Effector memory CD8-positive, alpha-beta T cell (primary cell): ENCODE results near the gene FALEC.
"Not testable (repeated sequence)": the region's sequence is repeated elsewhere in the genome, so short reads cannot be mapped to it uniquely, and the experiment has no call there.

Experiments
- ATAC-seq: fragments of 150-1000 bp; cut with Tn5 transposase; replicated peaks from 2 replicates; pipeline ENCODE4 v1.10.0; 2021; ENCODE audit warnings: mild to moderate bottlenecking, moderate library complexity
- DNase-seq, 3 experiments: peaks; one replicate each; pipeline ENCODE4 v3.0.0; 2021
- H3K27ac Mint-ChIP-seq, 2 donors: one replicate each; pipeline ENCODE4 v1.8.0; 2022; ENCODE audit warnings: mild to moderate bottlenecking in 2 of 2, mixed read lengths in 2 of 2, moderate library complexity in 2 of 2
- H3K27me3 Mint-ChIP-seq, 2 donors: one replicate each; pipeline ENCODE4 v1.8.0; 2022; ENCODE audit warnings: mixed read lengths in 2 of 2
- H3K36me3 Mint-ChIP-seq: one replicate; pipeline ENCODE4 v1.8.0; 2022; ENCODE audit warnings: mild to moderate bottlenecking, moderate library complexity, mixed read lengths; ENCODE audit not compliant: insufficient read depth
- H3K4me1 Mint-ChIP-seq, 2 donors: one replicate each; pipeline ENCODE4 v1.8.0; 2022; ENCODE audit warnings: low read depth in 2 of 2, mixed read lengths in 2 of 2
- H3K4me3 Mint-ChIP-seq, 2 donors: one replicate each; pipeline ENCODE4 v1.8.0; 2022; ENCODE audit warnings: mild to moderate bottlenecking in 2 of 2, mixed read lengths in 2 of 2, moderate library complexity in 2 of 2
- H3K9me3 Mint-ChIP-seq, 2 donors: one replicate each; pipeline ENCODE4 v1.8.0; 2022; ENCODE audit warnings: mixed read lengths in 2 of 2

The FALEC gene

GRCh38 chr1:150561254-150561973 lies 45.9 kb downstream of the FALEC start:
- ATAC-seq: peak; percentile 35
- Mint-ChIP-seq H3K4me1 (peaks cover 49 to 59% of the 10 kb centered on the region in 2 donors), H3K27me3 (no peaks in the 10 kb centered on the region), H3K36me3 (peaks cover 50% of the 10 kb centered on the region), H3K27ac (peak overlapping the region; percentile 98 to 99), H3K4me3 (peak overlapping the region; percentile 86 to 93), H3K9me3 (no peaks in the 10 kb centered on the region)
- peak in 1 of 3 experiments; percentile 60 for DNase-seq

DNA sequence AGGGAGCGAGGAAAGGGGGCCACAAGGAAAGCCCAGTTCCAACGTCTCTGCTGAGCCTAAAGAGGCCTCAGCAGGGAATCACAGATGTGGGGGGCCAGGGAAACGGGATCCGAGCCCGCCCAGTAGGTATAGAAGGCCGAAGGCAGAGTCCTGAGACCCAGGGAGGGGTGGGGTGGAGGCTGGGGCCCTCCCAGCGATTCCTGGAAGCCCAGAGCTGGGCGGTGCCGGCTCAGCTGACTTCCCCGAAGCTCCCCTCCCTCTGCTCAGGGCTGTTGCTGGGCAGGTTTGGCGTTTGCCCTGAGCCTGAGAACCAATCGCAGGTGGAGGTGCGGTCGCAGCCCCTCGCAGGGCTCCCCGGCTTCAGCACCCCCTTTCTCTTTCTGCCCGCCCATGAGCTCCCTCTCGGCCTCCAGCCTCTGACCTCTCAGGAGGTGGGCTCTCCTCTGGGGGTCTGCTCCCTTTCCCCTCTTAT lies 46.5 kb downstream of the FALEC start:
- H3K4me3 Mint-ChIP-seq: peak overlapping the region; percentile 86 to 93
- H3K4me1 Mint-ChIP-seq: peaks cover 55 to 62% of the 10 kb centered on the region in 2 donors
- peak overlapping the region; percentile 98 to 99 for H3K27ac Mint-ChIP-seq
- DNase-seq (peak; percentile 57 to 60 (median 57)), ATAC-seq (peak; percentile 39)
- H3K27me3 Mint-ChIP-seq: no peaks in the 10 kb centered on the region
- H3K36me3 Mint-ChIP-seq: peaks cover 52% of the 10 kb centered on the region
- H3K9me3 Mint-ChIP-seq: no peaks in the 10 kb centered on the region

GRCh38 chr1:150562446-150563339 lies 47.1 kb downstream of the FALEC start:
- Mint-ChIP-seq H3K9me3 (no peaks in the 10 kb centered on the region), H3K27ac (peak overlapping the region; percentile 98 to 99), H3K27me3 (no peaks in the 10 kb centered on the region), H3K4me3 (peak overlapping the region; percentile 86 to 93), H3K36me3 (peaks cover 59% of the 10 kb centered on the region), H3K4me1 (peaks cover 62 to 69% of the 10 kb centered on the region in 2 donors)
- DNase-seq (peak; percentile 46 to 57 (median 48)), ATAC-seq (peak; percentile 28)

- Mint-ChIP-seq H3K36me3 (peaks cover 67% of the 10 kb centered on the region), H3K4me1 (peaks cover 70 to 77% of the 10 kb centered on the region in 2 donors), H3K27ac (peak overlapping the region; percentile 98 to 99), H3K4me3 (peak overlapping the region; percentile 86 to 93), H3K9me3 (no peaks in the 10 kb centered on the region), H3K27me3 (no peaks in the 10 kb centered on the region)
- peak; percentile 64 for ATAC-seq
- DNase-seq: peak in 2 of 3 experiments; percentile 44 to 47
Observed at GRCh38 chr1:150563340-150564038, 47.9 kb downstream of the FALEC start.

DNA sequence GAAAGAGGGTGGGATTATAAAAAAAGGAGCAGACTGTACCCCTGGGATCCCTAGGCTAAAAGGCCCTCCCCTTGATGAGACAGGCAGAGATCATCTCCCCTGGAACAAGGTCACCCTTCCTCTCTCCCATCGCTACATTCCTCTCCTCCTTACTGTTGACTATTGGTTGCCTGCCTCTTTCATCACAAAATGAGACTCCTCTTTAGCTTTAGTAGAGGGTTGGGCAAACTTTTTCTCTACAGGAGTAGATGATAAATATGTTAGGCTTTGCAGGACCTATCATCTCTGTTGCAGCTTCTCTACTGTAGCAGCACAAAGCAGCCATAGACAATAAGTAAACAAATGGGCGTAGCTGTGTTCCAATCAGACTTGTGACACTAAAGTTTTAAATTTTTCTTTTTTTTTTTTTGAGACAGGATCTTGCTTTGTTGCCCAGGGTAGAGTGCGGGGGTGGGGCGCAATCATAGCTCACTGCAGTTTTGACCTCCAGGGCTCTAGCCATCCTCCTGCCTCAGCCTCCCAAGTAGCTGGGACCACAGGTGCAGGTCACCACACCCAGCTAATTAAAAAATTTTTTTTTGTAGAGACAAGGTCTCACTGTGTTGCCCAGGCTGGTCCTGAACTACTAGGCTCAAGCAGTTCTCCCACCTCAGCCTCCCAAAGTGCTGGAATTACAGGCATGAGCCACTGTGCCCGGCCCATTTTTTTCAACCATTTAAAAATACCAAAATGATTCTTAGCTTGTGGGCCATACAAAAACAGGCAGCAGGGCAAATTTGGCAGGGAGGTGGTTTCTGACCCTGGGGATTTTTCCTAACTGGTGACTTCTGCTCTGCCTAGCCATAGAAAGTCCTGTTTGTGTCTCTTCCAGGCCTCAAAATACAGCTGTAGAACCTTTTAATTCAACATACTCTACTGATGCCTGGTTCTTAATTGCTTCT lies 48.8 kb downstream of the FALEC start:
- H3K4me1 Mint-ChIP-seq: peaks cover 75 to 85% of the 10 kb centered on the region in 2 donors
- peak overlapping the region; percentile 98 to 99 for H3K27ac Mint-ChIP-seq
- peaks cover 75% of the 10 kb centered on the region for H3K36me3 Mint-ChIP-seq
- no peak for DNase-seq
- no peaks in the 10 kb centered on the region for H3K9me3 Mint-ChIP-seq
- H3K27me3 Mint-ChIP-seq: no peaks in the 10 kb centered on the region
- no peak for ATAC-seq
- peak overlapping the region; percentile 86 to 93 for H3K4me3 Mint-ChIP-seq

DNA sequence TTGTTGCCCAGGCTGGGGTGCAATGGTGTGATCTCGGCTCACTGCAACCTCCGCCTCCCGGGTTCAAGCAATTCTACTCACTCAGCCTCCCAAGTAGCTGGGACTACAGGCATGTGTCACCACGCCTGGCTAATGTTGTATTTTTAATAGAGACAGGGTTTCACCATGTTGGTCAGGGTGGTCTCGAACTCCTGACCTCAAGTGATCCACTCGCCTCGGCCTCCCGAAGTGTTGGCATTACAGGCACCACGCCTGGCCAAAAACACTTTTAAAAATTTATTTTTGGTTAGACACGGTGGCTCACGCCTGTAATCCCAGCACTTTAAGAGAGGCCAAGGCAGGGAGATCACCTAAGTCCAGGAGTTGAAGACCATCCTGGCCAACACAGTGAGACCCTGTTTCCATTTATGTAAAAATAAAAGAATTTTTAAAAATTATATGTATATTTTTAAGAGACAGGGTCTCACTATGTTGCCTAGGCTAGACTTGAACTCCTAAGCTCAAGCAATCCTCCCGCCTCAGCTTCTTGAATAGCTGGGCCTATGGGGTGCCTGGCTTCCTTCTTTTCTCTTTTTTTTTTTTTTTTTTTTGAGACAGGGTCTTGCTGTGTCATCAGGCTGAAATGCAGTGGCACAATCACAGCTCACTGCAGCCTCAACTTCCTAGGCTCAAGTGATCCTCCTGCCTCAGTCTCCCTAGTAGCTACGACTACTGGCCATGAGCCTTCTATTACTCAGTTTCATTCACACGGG lies 49.9 kb downstream of the FALEC start:
- peak overlapping the region; percentile 88 to 99 for H3K4me3 Mint-ChIP-seq
- peaks cover 79% of the 10 kb centered on the region for H3K36me3 Mint-ChIP-seq
- peaks cover 79 to 88% of the 10 kb centered on the region in 2 donors for H3K4me1 Mint-ChIP-seq
- not testable (repeated sequence) for H3K9me3 Mint-ChIP-seq, DNase-seq, ATAC-seq, H3K27me3 Mint-ChIP-seq
- peak overlapping the region; percentile 98 to 99 for H3K27ac Mint-ChIP-seq

- H3K4me3 Mint-ChIP-seq: peak overlapping the region; percentile 88 to 99
- no peak for DNase-seq
- H3K36me3 Mint-ChIP-seq: peaks cover 83% of the 10 kb centered on the region
- no peaks in the 10 kb centered on the region for H3K27me3 Mint-ChIP-seq
- H3K4me1 Mint-ChIP-seq: peaks cover 77 to 83% of the 10 kb centered on the region in 2 donors
- peak overlapping the region; percentile 98 to 99 for H3K27ac Mint-ChIP-seq
- no peaks in the 10 kb centered on the region for H3K9me3 Mint-ChIP-seq
- no peak for ATAC-seq
Observed at GRCh38 chr1:150566589-150567340, 51.2 kb downstream of the FALEC start.

- Mint-ChIP-seq H3K27ac (peak overlapping the region; percentile 98 to 99), H3K36me3 (peaks cover 85% of the 10 kb centered on the region), H3K27me3 (no peaks in the 10 kb centered on the region), H3K4me3 (peak overlapping the region; percentile 88 to 99), H3K4me1 (peaks cover 76 to 85% of the 10 kb centered on the region in 2 donors), H3K9me3 (no peaks in the 10 kb centered on the region)
- peak in 1 of 3 experiments; percentile 52 for DNase-seq
- ATAC-seq: peak; percentile 35
Observed at GRCh38 chr1:150567341-150567716, 51.8 kb downstream of the FALEC start.

- Mint-ChIP-seq H3K27me3 (no peaks in the 10 kb centered on the region), H3K4me3 (peak overlapping the region; percentile 88 to 99), H3K36me3 (peaks cover 85% of the 10 kb centered on the region), H3K9me3 (no peaks in the 10 kb centered on the region), H3K4me1 (peaks cover 72 to 82% of the 10 kb centered on the region in 2 donors), H3K27ac (peak overlapping the region; percentile 98 to 99)
- ATAC-seq (peak; percentile 11), DNase-seq (peak in 1 of 3 experiments; percentile 47)
Observed at GRCh38 chr1:150567717-150568593, 52.4 kb downstream of the FALEC start.

GRCh38 chr1:150568594-150568966 lies 53.0 kb downstream of the FALEC start:
- peaks cover 67 to 81% of the 10 kb centered on the region in 2 donors for H3K4me1 Mint-ChIP-seq

More at GRCh38 chr1:150568594-150568966, 53.0 kb downstream of the FALEC start:
- Mint-ChIP-seq H3K4me3 (peak overlapping the region; percentile 88 to 99), H3K27me3 (no peaks in the 10 kb centered on the region), H3K36me3 (peaks cover 85% of the 10 kb centered on the region), H3K27ac (peak overlapping the region; percentile 98 to 99), H3K9me3 (no peaks in the 10 kb centered on the region)
- no peak for ATAC-seq
- no peak for DNase-seq
